ENCODE data around the gene C4orf33. TPM values are rescaled to one million over a fixed set of nuclear protein-coding genes. Genes with fewer than 3 reads are reported as not detected.
"Not testable (repeated sequence)": the region's sequence is repeated elsewhere in the genome, so short reads cannot be mapped to it uniquely, and the experiment has no call there.

Gene C4orf33
- total RNA-seq = 10 to 100 TPM in 1 of 4 donors, 1 to 10 TPM in 1, under 1 TPM in 2; 0.26 to 10.9 (median 4.7) TPM

GRCh38 chr4:129095811-129096454 is at the start of gene C4orf33:
C4orf33 (plus strand) TSS chr4:129096152; CDS start chr4:129102611, 6,459 bp downstream.
- intact Hi-C loops (cut with DNase I; ENCODE audit: low total_unique reads) = no loop called here

GRCh38 chr4:129059028-129059427 is 36.9 kb upstream of the C4orf33 start:
- no peak for DNase-seq
- TF ChIP-seq CTCF (IDR thresholded peaks at IDR 0.05) (no peak), POLR2A (IDR thresholded peaks at IDR 0.05) (no peak)
- Histone ChIP-seq H3K4me3 (no peak overlapping the region), H3K27ac (no peak overlapping the region), H3K9me3 (peaks cover 0 to 80% of the 10 kb centered on the region in 2 donors), H3K36me3 (no peaks in the 10 kb centered on the region), H3K27me3 (no peaks in the 10 kb centered on the region), H3K4me1 (no peaks in the 10 kb centered on the region)
- intact Hi-C loops (cut with DNase I; ENCODE audit: low total_unique reads) = no loop called here

More at GRCh38 chr4:129095811-129096454, at the start of gene C4orf33:
- Histone ChIP-seq H3K4me1 (peaks cover 0 to 13% of the 10 kb centered on the region in 2 donors), H3K36me3 (no peaks in the 10 kb centered on the region), H3K27me3 (no peaks in the 10 kb centered on the region), H3K9me3 (no peaks in the 10 kb centered on the region), H3K4me3 (peak within 1 kb of the TSS; percentile 50 to 56), H3K27ac (peak within 1 kb of the TSS; percentile 67 to 88)
- TF ChIP-seq POLR2A (IDR thresholded peaks at IDR 0.05) = peak in 1 of 2 donors; percentile 26
- no peak for TF ChIP-seq CTCF (IDR thresholded peaks at IDR 0.05)
- peak; percentile 53 to 63 for DNase-seq

GRCh38 chr4:129062580-129062979 is 33.4 kb upstream of the C4orf33 start:
- no peaks in the 10 kb centered on the region for H3K36me3 ChIP-seq
- H3K4me1 ChIP-seq = no peaks in the 10 kb centered on the region
- H3K9me3 ChIP-seq = peaks cover 0 to 54% of the 10 kb centered on the region in 2 donors
- no peaks in the 10 kb centered on the region for H3K27me3 ChIP-seq
- H3K4me3 ChIP-seq = no peak overlapping the region
- TF ChIP-seq POLR2A (IDR thresholded peaks at IDR 0.05) = no peak
- no peak for TF ChIP-seq CTCF (IDR thresholded peaks at IDR 0.05)
- no peak for DNase-seq
- intact Hi-C loops (cut with DNase I; ENCODE audit: low total_unique reads) = no loop called here
- no peak overlapping the region for H3K27ac ChIP-seq

GRCh38 chr4:129063640-129064039 is 32.3 kb upstream of the C4orf33 start:
- no peaks in the 10 kb centered on the region for H3K36me3 ChIP-seq
- no peak overlapping the region for H3K27ac ChIP-seq
- H3K9me3 ChIP-seq = peaks cover 0 to 47% of the 10 kb centered on the region in 2 donors
- H3K4me1 ChIP-seq = no peaks in the 10 kb centered on the region
- intact Hi-C loops (cut with DNase I; ENCODE audit: low total_unique reads) = no loop called here
- TF ChIP-seq CTCF (IDR thresholded peaks at IDR 0.05) = no peak
- TF ChIP-seq POLR2A (IDR thresholded peaks at IDR 0.05) = no peak
- no peak for DNase-seq
- no peak overlapping the region for H3K4me3 ChIP-seq
- H3K27me3 ChIP-seq = no peaks in the 10 kb centered on the region

- TF ChIP-seq POLR2A (IDR thresholded peaks at IDR 0.05) = no peak
- no peak for TF ChIP-seq CTCF (IDR thresholded peaks at IDR 0.05)
- intact Hi-C loops (cut with DNase I; ENCODE audit: low total_unique reads) = no loop called here
- DNase-seq = no peak
- Histone ChIP-seq H3K27me3 (no peaks in the 10 kb centered on the region), H3K4me3 (no peak overlapping the region), H3K4me1 (no peaks in the 10 kb centered on the region), H3K36me3 (no peaks in the 10 kb centered on the region), H3K9me3 (peaks cover 0 to 37% of the 10 kb centered on the region in 2 donors), H3K27ac (no peak overlapping the region)
Measured at GRCh38 chr4:129064717-129065116, 31.2 kb upstream of the C4orf33 start.

- H3K36me3 ChIP-seq; H3K27ac ChIP-seq; H3K9me3 ChIP-seq; H3K27me3 ChIP-seq; H3K4me1 ChIP-seq; intact Hi-C loops (cut with DNase I; ENCODE audit: low total_unique reads); DNase-seq; H3K4me3 ChIP-seq: not testable (repeated sequence)
Measured at GRCh38 chr4:129069537-129069936, 26.4 kb upstream of the C4orf33 start.
